Measurements from ENCODE around the gene NXF3.
"Not testable (repeated sequence)": the region's sequence is repeated elsewhere in the genome, so short reads cannot be mapped to it uniquely, and the experiment has no call there.

Gene NXF3

GRCh38 chrX:103056902-103057301, 36.0 kb downstream of the NXF3 start:
- Histone ChIP-seq H3K36me3 (ENCODE audit: control insufficient read depth, insufficient read depth, low read length) (no peaks in the 10 kb centered on the region), H3K4me1 (ENCODE audit: control insufficient read depth, insufficient read depth, low read length) (no peaks in the 10 kb centered on the region), H3K27ac (ENCODE audit: insufficient read depth, low read depth, low read length, poor library complexity, severe bottlenecking) (no peak overlapping the region), H3K4me3 (ENCODE audit: insufficient read depth, low read depth, low read length) (no peak overlapping the region), H3K9me3 (ENCODE audit: control insufficient read depth, low read length) (no peaks in the 10 kb centered on the region), H3K27me3 (ENCODE audit: control insufficient read depth, insufficient read depth, low read length, poor library complexity, severe bottlenecking) (no peaks in the 10 kb centered on the region)
- 82 to 92% methylated on average over 1 to 2 of the region's 2 CpGs for WGBS, 2 experiments

- no peaks in the 10 kb centered on the region for H3K9me3 ChIP-seq (ENCODE audit: control insufficient read depth, low read length)
- no peak overlapping the region for H3K27ac ChIP-seq (ENCODE audit: insufficient read depth, low read depth, low read length, poor library complexity, severe bottlenecking)
- H3K4me1 ChIP-seq (ENCODE audit: control insufficient read depth, insufficient read depth, low read length) = no peaks in the 10 kb centered on the region
- no peaks in the 10 kb centered on the region for H3K36me3 ChIP-seq (ENCODE audit: control insufficient read depth, insufficient read depth, low read length)
- no peak overlapping the region for H3K4me3 ChIP-seq (ENCODE audit: insufficient read depth, low read depth, low read length)
- H3K27me3 ChIP-seq (ENCODE audit: control insufficient read depth, insufficient read depth, low read length, poor library complexity, severe bottlenecking) = no peaks in the 10 kb centered on the region
These were observed 40.3 kb downstream of the NXF3 start for GRCh38 chrX:103052625-103053024.

GRCh38 chrX:103051260-103051789, 41.6 kb downstream of the NXF3 start:
- H3K4me1 ChIP-seq (ENCODE audit: control insufficient read depth, insufficient read depth, low read length) = no peaks in the 10 kb centered on the region
- H3K4me3 ChIP-seq (ENCODE audit: insufficient read depth, low read depth, low read length) = no peak overlapping the region
- no peaks in the 10 kb centered on the region for H3K9me3 ChIP-seq (ENCODE audit: control insufficient read depth, low read length)
- H3K27me3 ChIP-seq (ENCODE audit: control insufficient read depth, insufficient read depth, low read length, poor library complexity, severe bottlenecking) = no peaks in the 10 kb centered on the region
- H3K36me3 ChIP-seq (ENCODE audit: control insufficient read depth, insufficient read depth, low read length) = no peaks in the 10 kb centered on the region
- 40 to 45% methylated on average over 8 of the region's 8 CpGs for WGBS, 2 experiments
- H3K27ac ChIP-seq (ENCODE audit: insufficient read depth, low read depth, low read length, poor library complexity, severe bottlenecking) = no peak overlapping the region

GRCh38 chrX:103033371-103033770, 59.6 kb downstream of the NXF3 start:
- WGBS, 2 experiments = 67% methylated on average over 1 of the region's 1 CpG; no CpG with 5 or more reads in 1 of the 2 experiments
- not testable (repeated sequence) for H3K9me3 ChIP-seq (ENCODE audit: control insufficient read depth, low read length)

More at GRCh38 chrX:103033371-103033770, 59.6 kb downstream of the NXF3 start:
- not testable (repeated sequence) for H3K4me1 ChIP-seq (ENCODE audit: control insufficient read depth, insufficient read depth, low read length); H3K4me3 ChIP-seq (ENCODE audit: insufficient read depth, low read depth, low read length); H3K27me3 ChIP-seq (ENCODE audit: control insufficient read depth, insufficient read depth, low read length, poor library complexity, severe bottlenecking); H3K27ac ChIP-seq (ENCODE audit: insufficient read depth, low read depth, low read length, poor library complexity, severe bottlenecking); H3K36me3 ChIP-seq (ENCODE audit: control insufficient read depth, insufficient read depth, low read length)

Measured in ectodermal cell (in vitro differentiated cells).